ENCODE measurements around the gene ZNF565.
"Not testable (repeated sequence)": the region's sequence is repeated elsewhere in the genome, so short reads cannot be mapped to it uniquely, and the experiment has no call there.

Gene ZNF565

GRCh38 chr19:36214386-36215275 is at the start of gene ZNF565, which contains the start of gene ZNF146:
ZNF565 (minus strand) TSS chr19:36214665; CDS start chr19:36201985, 12,680 bp downstream.
ZNF146 (plus strand) TSS chr19:36215106; CDS start chr19:36236441, 21,335 bp downstream.
- in situ Hi-C loops (cut with HindIII; ENCODE audit: low sequenced_read_pairs): no loop called here

- in situ Hi-C loops (cut with HindIII; ENCODE audit: low sequenced_read_pairs): no loop called here
Measured at GRCh38 chr19:36259211-36259610, 44.7 kb upstream of the ZNF565 start.

GRCh38 chr19:36258028-36258875 is 43.8 kb upstream of the ZNF565 start:
- in situ Hi-C loops (cut with HindIII; ENCODE audit: low sequenced_read_pairs): no loop called here

- in situ Hi-C loops (cut with HindIII; ENCODE audit: low sequenced_read_pairs): no loop called here
Measured at GRCh38 chr19:36257520-36257876, 43.0 kb upstream of the ZNF565 start.

GRCh38 chr19:36256853-36257519 is 42.5 kb upstream of the ZNF565 start:
- in situ Hi-C loops (cut with HindIII; ENCODE audit: low sequenced_read_pairs): no loop called here

GRCh38 chr19:36256064-36256463 is 41.6 kb upstream of the ZNF565 start:
- in situ Hi-C loops (cut with HindIII; ENCODE audit: low sequenced_read_pairs): no loop called here

GRCh38 chr19:36255316-36255715 is 40.9 kb upstream of the ZNF565 start:
- in situ Hi-C loops (cut with HindIII; ENCODE audit: low sequenced_read_pairs): no loop called here

- in situ Hi-C loops (cut with HindIII; ENCODE audit: low sequenced_read_pairs): no loop called here
Measured at GRCh38 chr19:36254848-36255247, 40.4 kb upstream of the ZNF565 start.

- in situ Hi-C loops (cut with HindIII; ENCODE audit: low sequenced_read_pairs): no loop called here
Measured at GRCh38 chr19:36252047-36252446, 37.6 kb upstream of the ZNF565 start.

GRCh38 chr19:36246006-36246481 is 31.6 kb upstream of the ZNF565 start:
- in situ Hi-C loops (cut with HindIII; ENCODE audit: low sequenced_read_pairs): no loop called here

- in situ Hi-C loops (cut with HindIII; ENCODE audit: low sequenced_read_pairs): no loop called here
Measured at GRCh38 chr19:36245210-36246005, 30.9 kb upstream of the ZNF565 start.

- in situ Hi-C loops (cut with HindIII; ENCODE audit: low sequenced_read_pairs): no loop called here
Measured at GRCh38 chr19:36244066-36244465, 29.6 kb upstream of the ZNF565 start.

- in situ Hi-C loops (cut with HindIII; ENCODE audit: low sequenced_read_pairs): no loop called here
Measured at GRCh38 chr19:36236946-36237310, 22.5 kb upstream of the ZNF565 start.

GRCh38 chr19:36236304-36236945 is 22.0 kb upstream of the ZNF565 start:
- in situ Hi-C loops (cut with HindIII; ENCODE audit: low sequenced_read_pairs): no loop called here

- in situ Hi-C loops (cut with HindIII; ENCODE audit: low sequenced_read_pairs): not testable (repeated sequence)
Measured at GRCh38 chr19:36233626-36234025, 19.2 kb upstream of the ZNF565 start.

GRCh38 chr19:36225219-36225892 is 10.9 kb upstream of the ZNF565 start:
- in situ Hi-C loops (cut with HindIII; ENCODE audit: low sequenced_read_pairs): no loop called here

GRCh38 chr19:36222503-36222902 is 8.0 kb upstream of the ZNF565 start:
- in situ Hi-C loops (cut with HindIII; ENCODE audit: low sequenced_read_pairs): no loop called here

- in situ Hi-C loops (cut with HindIII; ENCODE audit: low sequenced_read_pairs): no loop called here
Measured at GRCh38 chr19:36221474-36221873, 7.0 kb upstream of the ZNF565 start.

Data from endothelial cell of hepatic sinusoid (primary cell).